ENCODE results near the gene SH2D7.

SH2D7 gene

DNA sequence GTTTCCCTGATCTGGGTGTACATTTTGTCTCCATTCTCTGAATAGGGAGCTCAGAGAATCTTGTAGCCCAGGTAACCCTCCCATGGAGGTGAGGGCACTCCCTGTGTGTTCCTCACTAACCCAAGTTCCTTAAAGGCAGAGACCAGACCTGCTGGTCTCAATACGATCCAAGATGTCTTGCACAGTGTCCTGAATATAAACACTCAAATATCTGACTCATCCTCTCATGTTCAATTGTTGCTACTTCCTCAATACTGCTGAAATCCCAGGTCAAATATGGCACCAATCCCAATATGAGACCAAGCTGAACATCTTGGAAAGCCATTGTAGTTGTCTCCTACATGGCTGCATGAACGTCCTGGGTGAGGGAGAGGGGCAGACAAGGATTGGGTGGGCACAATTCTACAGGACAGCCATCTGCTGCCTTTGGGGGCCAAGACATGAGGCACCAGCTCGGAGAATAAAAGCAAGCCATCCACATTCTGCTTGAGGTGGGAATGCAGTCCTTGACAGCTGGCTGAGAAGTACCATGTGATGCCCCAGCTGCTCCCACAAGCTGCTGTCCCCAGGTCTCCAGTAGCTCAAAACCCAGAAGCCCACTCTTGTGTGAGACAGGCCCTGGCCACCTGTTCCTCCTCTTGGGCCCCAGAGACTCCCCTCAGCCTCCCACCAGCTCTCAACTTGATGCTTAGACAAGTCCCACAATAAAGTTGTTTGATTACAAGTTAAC, 33.1 kb upstream of the SH2D7 start:
- H3K4me3 ChIP-seq (ENCODE audit: low read depth, low read length), result no peak overlapping the region
- TF ChIP-seq, protein P1, sequence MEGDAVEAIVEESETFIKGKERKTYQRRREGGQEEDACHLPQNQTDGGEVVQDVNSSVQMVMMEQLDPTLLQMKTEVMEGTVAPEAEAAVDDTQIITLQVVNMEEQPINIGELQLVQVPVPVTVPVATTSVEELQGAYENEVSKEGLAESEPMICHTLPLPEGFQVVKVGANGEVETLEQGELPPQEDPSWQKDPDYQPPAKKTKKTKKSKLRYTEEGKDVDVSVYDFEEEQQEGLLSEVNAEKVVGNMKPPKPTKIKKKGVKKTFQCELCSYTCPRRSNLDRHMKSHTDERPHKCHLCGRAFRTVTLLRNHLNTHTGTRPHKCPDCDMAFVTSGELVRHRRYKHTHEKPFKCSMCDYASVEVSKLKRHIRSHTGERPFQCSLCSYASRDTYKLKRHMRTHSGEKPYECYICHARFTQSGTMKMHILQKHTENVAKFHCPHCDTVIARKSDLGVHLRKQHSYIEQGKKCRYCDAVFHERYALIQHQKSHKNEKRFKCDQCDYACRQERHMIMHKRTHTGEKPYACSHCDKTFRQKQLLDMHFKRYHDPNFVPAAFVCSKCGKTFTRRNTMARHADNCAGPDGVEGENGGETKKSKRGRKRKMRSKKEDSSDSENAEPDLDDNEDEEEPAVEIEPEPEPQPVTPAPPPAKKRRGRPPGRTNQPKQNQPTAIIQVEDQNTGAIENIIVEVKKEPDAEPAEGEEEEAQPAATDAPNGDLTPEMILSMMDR (conservative IDR thresholded peaks at IDR 0.05; ENCODE audit: low read depth, low read length), result no peak
- DNase-seq (ENCODE audit: low read depth), result peak; percentile 53

GRCh38 chr15:78060232-78060631, 32.1 kb upstream of the SH2D7 start:
- DNase-seq (ENCODE audit: low read depth), result no peak
- TF ChIP-seq, protein P1 (conservative IDR thresholded peaks at IDR 0.05; ENCODE audit: low read depth, low read length), result no peak
- H3K4me3 ChIP-seq (ENCODE audit: low read depth, low read length), result no peak overlapping the region

DNA sequence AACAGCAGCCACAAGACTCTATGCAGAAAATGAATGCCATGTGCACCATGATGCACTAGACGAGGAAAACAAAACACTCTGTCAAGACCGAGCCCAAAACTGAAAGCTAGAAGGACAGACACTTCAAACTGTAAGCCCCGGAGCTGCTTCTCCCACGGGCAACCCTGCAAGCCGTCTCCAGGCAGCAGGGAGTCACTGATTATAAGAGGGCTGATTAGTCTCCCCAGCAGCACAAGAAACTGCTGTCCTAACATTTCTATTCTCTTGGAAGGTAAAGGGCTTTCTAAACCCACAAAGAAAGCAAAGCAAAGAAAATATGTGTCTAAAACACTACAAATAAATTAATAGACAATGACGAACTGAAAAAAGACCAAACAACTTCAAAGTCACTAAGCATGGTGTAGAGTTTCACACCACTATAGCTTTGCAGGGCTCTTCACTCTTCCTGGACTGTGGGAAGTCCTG, 30.4 kb upstream of the SH2D7 start:
- H3K4me3 ChIP-seq (ENCODE audit: low read depth, low read length), result peak overlapping the region; percentile 36
- TF ChIP-seq, protein P1 (conservative IDR thresholded peaks at IDR 0.05; ENCODE audit: low read depth, low read length), result no peak
- DNase-seq (ENCODE audit: low read depth), result peak; percentile 79

DNA sequence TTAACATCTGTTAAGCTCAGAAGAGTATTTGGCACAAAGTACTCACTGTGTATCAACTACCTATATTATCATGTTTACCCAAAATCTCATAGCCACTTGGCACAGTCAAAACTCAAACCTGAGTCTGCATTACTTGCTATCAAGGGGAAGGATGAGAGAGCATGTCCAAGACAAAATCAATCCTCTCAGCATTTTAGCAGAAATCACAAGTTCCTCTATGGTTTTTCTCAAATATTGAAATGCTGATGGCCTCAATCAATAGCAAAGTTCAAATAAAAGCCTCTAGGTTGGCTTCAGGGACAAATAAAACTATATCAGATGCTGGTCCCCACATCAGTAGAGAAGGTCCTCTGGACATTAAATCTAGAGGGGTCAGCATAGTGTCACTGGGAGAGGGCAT, 29.1 kb upstream of the SH2D7 start:
- H3K4me3 ChIP-seq (ENCODE audit: low read depth, low read length), result no peak overlapping the region
- TF ChIP-seq, protein P1 (conservative IDR thresholded peaks at IDR 0.05; ENCODE audit: low read depth, low read length), result no peak
- DNase-seq (ENCODE audit: low read depth), result no peak

DNA sequence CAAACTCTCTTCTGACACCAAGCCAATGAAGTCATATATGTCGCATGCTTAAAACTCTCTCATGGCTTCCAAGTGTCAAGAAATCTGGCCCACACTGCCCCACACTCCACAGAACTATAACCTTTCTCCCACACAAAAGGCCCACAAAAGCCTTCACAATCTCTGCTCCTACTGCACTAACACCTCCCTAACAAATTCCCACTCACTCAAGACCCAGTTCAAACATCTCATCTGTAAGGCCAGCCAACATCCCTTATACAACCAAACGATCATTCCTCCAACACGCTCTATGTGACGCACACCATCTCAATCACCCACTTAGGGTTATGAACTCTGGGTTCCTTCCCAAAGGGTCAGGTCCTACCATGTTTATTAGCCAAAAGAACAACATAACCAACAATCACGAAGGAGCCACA, 28.4 kb upstream of the SH2D7 start:
- H3K4me3 ChIP-seq (ENCODE audit: low read depth, low read length), result no peak overlapping the region
- DNase-seq (ENCODE audit: low read depth), result peak; percentile 85
- TF ChIP-seq, protein P1 (conservative IDR thresholded peaks at IDR 0.05; ENCODE audit: low read depth, low read length), result no peak

- no peak overlapping the region for H3K4me3 ChIP-seq (ENCODE audit: low read depth, low read length)
- DNase-seq (ENCODE audit: low read depth), result peak; percentile 75
- TF ChIP-seq, protein P1 (conservative IDR thresholded peaks at IDR 0.05; ENCODE audit: low read depth, low read length), result no peak
Observed at GRCh38 chr15:78064544-78064943, 27.8 kb upstream of the SH2D7 start.

Data from choroid plexus epithelial cell (primary cell).